Amygdala (tissue), 56 donors: ENCODE data around the gene REEP3.

ENCODE experiments used
- DNase-seq, 56 donors: peaks; one replicate each; lab custom pipeline; 2025; lab: John Stamatoyannopoulos, UW

REEP3 gene

DNA sequence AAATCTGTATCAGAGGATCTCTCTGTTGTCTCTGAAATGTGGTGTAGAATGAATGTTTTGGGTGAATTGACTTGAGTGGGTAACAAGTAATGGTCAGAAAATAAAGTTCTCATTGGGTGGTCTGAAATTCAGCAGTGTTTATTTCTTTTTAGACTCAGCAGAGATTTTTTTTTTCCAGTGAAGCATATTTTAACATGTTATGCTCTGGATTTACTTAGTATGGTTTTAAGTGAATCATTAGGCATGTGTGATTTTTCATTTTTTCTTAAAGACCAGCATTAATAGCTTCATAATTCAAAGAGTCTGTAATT is 63.5 kb downstream of the REEP3 start:
- DNase-seq: no peak

- DNase-seq: no peak
Observed at GRCh38 chr10:63585041-63585440, 63.8 kb downstream of the REEP3 start.

GRCh38 chr10:63586043-63586442 is 64.8 kb downstream of the REEP3 start:
- DNase-seq: no peak

DNA sequence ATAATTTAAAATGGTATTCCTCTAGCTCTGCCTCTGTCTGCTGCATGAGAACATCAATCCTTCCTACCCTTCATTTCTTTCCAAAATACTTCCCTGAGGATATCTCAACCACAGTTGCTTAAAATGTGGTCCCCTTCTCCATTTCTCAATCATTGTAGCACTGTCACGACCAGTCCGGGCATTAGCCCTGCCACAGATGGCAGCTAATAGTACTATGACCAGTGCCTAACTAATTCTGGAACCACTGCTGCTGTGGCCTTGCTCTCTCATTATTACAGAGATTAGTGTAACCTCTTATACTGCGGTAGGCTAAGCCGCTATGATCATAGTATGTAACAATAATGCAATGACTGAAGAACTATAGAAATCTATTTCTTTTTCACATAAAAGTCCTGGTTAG is 66.0 kb downstream of the REEP3 start:
- DNase-seq: no peak

- DNase-seq: no peak
Observed at GRCh38 chr10:63588436-63589167, 67.4 kb downstream of the REEP3 start.

DNA sequence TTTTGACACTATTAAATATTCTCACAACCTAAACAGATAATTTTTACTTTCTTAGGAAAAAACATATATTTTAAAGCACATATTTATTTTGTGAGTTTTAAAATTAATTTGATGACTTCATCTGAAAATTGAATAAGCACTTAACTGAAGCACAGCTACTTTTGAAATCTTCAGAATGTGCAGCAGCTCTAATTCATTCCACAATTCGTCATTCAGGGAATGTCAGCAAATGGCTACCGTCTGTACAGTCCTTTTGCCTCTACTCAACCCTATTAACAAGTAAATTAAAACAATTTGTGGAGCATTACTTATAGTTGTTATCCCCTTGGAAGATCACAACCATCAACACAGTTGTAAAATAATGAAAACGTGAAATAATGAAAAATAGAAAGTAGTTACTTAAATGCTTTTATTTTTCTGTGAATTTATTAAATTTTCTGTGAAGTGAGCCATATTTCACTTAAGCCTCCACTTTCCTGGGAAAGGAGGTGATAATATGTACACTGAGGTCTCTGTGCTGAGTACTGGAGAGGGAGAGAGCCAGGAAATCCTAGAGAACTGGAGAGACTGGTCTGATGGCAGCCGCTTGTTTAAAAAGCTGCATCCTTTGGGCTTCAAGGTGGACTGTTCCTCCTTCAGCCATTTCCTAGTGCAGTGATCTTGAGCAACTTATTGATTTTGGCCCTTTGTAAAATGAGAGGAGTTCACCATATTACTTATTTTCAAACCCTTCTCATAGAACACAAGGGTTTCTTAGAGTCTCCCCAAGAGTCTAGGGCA is 70.6 kb downstream of the REEP3 start:
- DNase-seq: no peak

- DNase-seq: no peak
Observed at GRCh38 chr10:63593576-63593975, 72.4 kb downstream of the REEP3 start.

DNA sequence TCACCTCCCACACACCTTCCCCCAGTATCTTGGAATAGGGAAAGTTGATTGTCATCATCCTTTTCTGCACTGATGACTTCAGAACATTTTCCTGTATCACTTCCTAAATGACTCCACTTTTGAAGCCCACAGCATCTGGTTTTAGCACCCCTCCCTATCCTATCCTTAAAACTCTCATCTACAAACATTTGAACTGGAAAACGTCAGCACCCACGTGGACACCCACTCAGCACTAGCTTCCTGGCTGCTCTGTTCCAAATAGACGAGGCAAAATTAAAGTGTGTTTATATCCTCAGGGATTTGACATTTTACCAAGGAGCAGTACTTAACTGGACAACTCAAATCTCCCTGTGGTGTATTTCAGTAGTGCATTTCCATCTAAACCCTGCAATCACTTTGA is 73.9 kb downstream of the REEP3 start:
- no peak for DNase-seq

- DNase-seq: no peak
Observed at GRCh38 chr10:63596924-63597323, 75.7 kb downstream of the REEP3 start.

GRCh38 chr10:63600540-63600939 is 79.3 kb downstream of the REEP3 start:
- DNase-seq: no peak

DNA sequence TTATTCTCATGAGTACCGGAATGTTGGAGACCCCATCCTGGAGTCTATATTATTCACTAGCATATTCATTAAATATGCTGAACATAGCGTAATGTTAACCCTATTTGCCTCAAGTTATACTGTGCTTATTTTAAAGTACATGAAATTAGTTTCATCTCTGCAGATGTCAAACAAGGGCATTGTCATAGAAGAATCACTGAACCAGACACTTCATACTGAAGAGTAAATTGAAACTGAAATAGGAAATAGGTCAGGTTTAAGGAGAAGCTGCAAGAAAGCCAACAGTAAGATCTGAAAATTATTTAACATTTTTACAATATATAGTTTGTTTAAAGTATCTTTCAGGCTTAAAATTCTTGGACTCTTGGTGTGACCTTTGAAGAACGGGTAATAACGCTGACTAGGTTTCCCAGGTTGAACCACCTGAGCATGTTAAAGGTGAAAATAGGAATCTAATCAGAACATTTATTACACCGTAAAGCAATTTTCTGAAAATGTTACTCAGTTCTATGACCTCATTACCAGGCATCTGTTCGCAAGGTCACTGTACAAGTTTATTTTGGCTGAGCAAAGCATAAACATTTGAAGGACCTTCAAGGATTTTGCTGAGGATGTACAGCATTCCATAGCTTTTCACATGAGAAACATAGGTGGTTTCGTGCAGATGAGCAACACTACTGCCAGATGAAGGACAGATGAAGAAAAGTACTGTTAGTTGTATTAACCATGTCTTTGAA is 82.7 kb downstream of the REEP3 start:
- no peak for DNase-seq

- DNase-seq: peak in 27 of 56 donors; percentile 5 to 78 (median 25)
Observed at GRCh38 chr10:63605197-63605967, 84.2 kb downstream of the REEP3 start.

GRCh38 chr10:63608511-63608910 is 87.3 kb downstream of the REEP3 start:
- DNase-seq: no peak

DNA sequence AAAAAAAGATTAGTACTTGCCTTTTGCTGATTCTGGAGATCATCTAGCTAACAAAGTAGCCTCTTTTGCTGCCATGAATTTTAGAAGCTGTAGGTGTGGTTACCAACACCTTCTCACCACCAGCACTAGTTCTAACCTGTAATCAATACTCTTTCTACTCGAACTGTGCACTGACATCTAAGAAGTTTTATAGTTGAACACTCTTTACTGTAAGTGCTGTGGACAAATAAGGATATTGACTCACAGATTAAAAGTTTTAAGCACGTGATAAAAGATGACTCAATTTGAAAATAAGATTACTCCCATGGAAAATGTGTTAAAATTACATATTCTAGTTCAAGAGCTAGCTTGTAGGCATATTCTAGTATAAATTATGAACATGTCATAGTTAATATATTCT is 89.9 kb downstream of the REEP3 start:
- DNase-seq: no peak

- DNase-seq: peak in 11 of 56 donors; percentile 4 to 42 (median 23)
Observed at GRCh38 chr10:63614371-63614891, 93.2 kb downstream of the REEP3 start.

DNA sequence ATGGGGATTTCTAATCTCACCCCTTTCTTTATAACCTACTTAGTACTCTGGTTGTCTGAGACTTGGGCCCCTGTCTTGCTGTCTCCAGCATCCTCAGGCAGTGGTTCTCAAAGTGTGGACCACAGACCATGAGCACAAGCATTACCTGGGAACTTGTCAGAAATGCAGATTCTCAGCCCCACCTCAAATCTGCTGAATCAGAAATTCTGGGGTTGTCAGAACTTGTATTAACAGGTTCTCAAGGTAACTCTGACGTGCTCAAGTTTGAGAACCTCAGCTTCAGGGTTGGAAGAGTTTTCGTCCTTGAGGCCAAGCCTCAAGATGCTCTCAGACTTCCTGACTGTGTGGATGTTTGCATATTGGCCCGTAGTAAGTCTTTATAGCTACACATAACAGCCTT is 97.4 kb downstream of the REEP3 start:
- DNase-seq: no peak

- no peak for DNase-seq
Observed at GRCh38 chr10:63619426-63619825, 98.2 kb downstream of the REEP3 start.

DNA sequence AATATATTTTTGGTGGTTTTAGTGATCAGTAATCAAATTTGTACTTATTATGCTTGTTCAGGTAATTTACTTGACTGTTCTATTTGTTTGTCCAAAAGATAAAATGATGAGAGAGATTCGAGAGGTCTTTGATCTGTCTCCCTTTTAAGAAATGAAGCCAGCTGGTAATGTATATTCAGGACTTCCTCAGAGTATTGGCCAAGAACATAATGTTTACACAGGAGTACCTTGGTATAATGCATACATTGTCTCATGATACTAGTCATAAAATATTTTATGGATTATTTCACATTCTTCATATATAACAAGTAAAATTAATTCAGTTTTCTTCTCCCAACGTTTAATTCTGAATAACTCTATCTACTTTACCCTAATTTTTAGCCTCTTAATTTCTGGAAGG is 100.9 kb downstream of the REEP3 start:
- DNase-seq: no peak

- DNase-seq: no peak
Observed at GRCh38 chr10:63624701-63625100, 103.5 kb downstream of the REEP3 start.

- DNase-seq: no peak
Observed at GRCh38 chr10:63627396-63627795, 106.2 kb downstream of the REEP3 start.

DNA sequence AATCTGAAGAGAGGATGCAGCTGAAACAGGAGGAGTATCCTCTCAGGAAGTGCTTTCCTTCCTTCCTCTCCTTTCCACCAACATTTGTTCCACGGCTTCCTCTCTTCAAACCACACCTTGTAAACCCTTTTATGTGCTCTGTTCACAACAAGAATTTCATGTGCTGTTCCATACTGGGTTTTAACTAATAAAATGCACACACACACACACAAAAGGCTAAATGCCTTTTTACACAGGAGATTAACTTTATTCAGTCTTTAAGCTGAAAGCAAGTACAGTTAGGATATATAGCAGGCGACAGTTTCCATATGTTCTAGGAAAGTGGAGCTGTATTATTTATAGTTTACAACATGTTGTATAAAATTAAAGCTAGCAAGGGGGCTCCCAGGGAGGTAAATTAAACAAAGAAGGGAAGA is 106.7 kb downstream of the REEP3 start:
- no peak for DNase-seq
